Measurements from ENCODE around the gene NCOA3. TPM values are rescaled to one million over a fixed set of nuclear protein-coding genes. Genes with fewer than 3 reads are reported as not detected.

Gene NCOA3
- total RNA-seq, 1 experiment from 2014 or later: 60.3 TPM

DNA sequence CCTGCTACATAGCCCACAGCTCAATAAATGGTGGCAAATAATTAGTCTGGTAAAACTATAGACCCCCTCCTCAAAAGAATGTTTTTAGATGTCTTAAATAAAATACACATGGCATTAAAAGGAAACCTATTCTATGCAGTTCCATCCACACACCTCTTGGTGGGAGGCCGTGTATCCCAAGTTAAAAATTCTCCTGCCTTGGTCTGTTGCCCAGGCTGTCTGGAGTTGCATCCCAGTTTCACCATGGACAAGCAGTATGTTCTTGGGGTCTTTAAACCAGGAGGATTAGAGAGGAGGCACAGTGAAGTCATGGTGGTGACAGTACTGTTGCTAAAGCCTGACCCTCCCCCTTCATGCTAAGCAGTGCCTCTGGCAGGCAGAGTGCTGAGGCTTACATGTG lies 188.0 kb downstream of the NCOA3 start:
- intact Hi-C loops (cut with micrococcal nuclease; ENCODE audit: unreplicated experiment): no loop called here
- Mint-ChIP-seq H3K27me3 (ENCODE audit: unreplicated experiment) (no peaks in the 10 kb centered on the region), H3K4me1 (ENCODE audit: low read depth, unreplicated experiment) (no peaks in the 10 kb centered on the region), H3K36me3 (ENCODE audit: insufficient read depth, unreplicated experiment) (no peaks in the 10 kb centered on the region), H3K27ac (ENCODE audit: unreplicated experiment) (no peak overlapping the region), H3K4me3 (ENCODE audit: low read depth, unreplicated experiment) (no peak overlapping the region), H3K9me3 (ENCODE audit: low read depth, unreplicated experiment) (no peaks in the 10 kb centered on the region)
- DNase-seq: no peak
- TF ChIP-seq, protein P1, sequence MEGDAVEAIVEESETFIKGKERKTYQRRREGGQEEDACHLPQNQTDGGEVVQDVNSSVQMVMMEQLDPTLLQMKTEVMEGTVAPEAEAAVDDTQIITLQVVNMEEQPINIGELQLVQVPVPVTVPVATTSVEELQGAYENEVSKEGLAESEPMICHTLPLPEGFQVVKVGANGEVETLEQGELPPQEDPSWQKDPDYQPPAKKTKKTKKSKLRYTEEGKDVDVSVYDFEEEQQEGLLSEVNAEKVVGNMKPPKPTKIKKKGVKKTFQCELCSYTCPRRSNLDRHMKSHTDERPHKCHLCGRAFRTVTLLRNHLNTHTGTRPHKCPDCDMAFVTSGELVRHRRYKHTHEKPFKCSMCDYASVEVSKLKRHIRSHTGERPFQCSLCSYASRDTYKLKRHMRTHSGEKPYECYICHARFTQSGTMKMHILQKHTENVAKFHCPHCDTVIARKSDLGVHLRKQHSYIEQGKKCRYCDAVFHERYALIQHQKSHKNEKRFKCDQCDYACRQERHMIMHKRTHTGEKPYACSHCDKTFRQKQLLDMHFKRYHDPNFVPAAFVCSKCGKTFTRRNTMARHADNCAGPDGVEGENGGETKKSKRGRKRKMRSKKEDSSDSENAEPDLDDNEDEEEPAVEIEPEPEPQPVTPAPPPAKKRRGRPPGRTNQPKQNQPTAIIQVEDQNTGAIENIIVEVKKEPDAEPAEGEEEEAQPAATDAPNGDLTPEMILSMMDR (IDR thresholded peaks at IDR 0.05; ENCODE audit: unreplicated experiment): no peak
- BruUV-seq (replicated peaks): no TSS peak
- CTCF ChIA-PET: no interaction called here

DNA sequence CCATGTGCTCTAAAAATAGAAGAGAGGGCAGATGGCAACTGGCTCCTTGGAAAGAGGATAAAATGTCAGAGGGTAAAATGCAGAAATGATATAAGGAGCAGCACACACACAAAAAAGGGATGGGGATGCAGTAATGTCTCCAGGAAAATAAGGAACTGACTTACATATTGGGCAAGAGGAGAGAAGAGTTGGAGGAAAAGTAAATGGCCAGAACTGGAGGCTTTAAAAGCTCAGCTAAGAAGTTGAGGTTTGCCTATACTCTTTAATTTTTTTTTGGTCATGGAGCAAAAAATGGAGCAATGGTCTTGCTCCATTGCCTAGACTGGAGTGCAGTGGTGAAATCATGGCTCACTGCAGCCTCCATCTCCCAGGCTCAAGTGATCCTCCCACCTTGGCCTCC lies 189.9 kb downstream of the NCOA3 start:
- BruUV-seq (replicated peaks): no TSS peak
- intact Hi-C loops (cut with micrococcal nuclease; ENCODE audit: unreplicated experiment): no loop called here
- no peak for DNase-seq
- H3K27me3 Mint-ChIP-seq (ENCODE audit: unreplicated experiment): no peaks in the 10 kb centered on the region
- no peaks in the 10 kb centered on the region for H3K36me3 Mint-ChIP-seq (ENCODE audit: insufficient read depth, unreplicated experiment)
- CTCF ChIA-PET: interaction anchor here (0.5 kb wide), 1 partner anchor 12 kb away, joined by 3 read pairs; no protein-coding TSS in a partner anchor
- no peak overlapping the region for H3K27ac Mint-ChIP-seq (ENCODE audit: unreplicated experiment)
- H3K4me3 Mint-ChIP-seq (ENCODE audit: low read depth, unreplicated experiment): no peak overlapping the region
- no peaks in the 10 kb centered on the region for H3K9me3 Mint-ChIP-seq (ENCODE audit: low read depth, unreplicated experiment)
- TF ChIP-seq, protein P1 (IDR thresholded peaks at IDR 0.05; ENCODE audit: unreplicated experiment): no peak
- no peaks in the 10 kb centered on the region for H3K4me1 Mint-ChIP-seq (ENCODE audit: low read depth, unreplicated experiment)

DNA sequence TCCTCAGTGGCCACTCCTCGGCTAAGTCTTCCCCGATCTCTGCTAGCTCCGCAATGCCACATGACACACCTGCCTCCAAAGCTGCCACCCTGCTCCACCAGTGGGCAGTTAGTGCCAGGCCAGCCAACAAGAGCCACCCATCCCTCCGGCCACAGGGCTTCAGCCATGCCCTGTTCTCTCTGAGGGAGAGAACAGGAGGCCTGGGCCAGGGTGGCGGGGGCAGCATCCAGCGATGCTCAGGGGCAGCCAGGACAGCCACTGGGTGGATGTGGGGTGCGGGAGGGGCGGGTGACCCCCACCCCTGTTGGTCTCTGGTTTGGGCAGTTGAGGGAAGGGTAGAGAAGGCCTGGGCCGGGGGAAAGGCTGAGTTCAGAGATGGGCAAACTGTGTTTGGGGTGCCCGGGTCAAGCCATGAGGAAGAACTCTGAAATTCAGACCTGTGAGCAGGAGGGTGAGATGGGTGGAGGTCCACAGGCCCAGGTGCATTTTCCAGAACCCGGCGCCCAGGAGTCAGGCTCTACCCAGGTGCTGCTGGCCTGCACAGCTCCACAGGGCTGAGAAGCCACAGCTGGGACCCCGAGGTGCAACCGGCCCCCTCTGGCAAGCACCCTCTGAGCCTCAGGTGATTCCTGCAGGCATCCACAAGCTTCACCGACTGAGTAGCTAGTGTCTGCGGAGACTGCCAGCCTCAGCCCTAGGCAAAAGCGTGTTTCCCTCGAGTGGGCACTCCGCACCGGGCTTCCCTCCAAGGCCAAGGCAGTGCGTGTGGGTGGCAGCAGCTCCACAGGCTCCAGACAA lies 192.5 kb downstream of the NCOA3 start:
- no peaks in the 10 kb centered on the region for H3K27me3 Mint-ChIP-seq (ENCODE audit: unreplicated experiment)
- no peak overlapping the region for H3K27ac Mint-ChIP-seq (ENCODE audit: unreplicated experiment)
- H3K36me3 Mint-ChIP-seq (ENCODE audit: insufficient read depth, unreplicated experiment): no peaks in the 10 kb centered on the region
- BruUV-seq (replicated peaks): no TSS peak
- no peaks in the 10 kb centered on the region for H3K9me3 Mint-ChIP-seq (ENCODE audit: low read depth, unreplicated experiment)
- TF ChIP-seq, protein P1 (IDR thresholded peaks at IDR 0.05; ENCODE audit: unreplicated experiment): no peak
- CTCF ChIA-PET: interaction anchor here (0.6 kb wide), 1 partner anchor 929 kb away, joined by 5 read pairs; no protein-coding TSS in a partner anchor
- no peak overlapping the region for H3K4me3 Mint-ChIP-seq (ENCODE audit: low read depth, unreplicated experiment)
- no peak for DNase-seq
- H3K4me1 Mint-ChIP-seq (ENCODE audit: low read depth, unreplicated experiment): no peaks in the 10 kb centered on the region
- intact Hi-C loops (cut with micrococcal nuclease; ENCODE audit: unreplicated experiment): no loop called here

DNA sequence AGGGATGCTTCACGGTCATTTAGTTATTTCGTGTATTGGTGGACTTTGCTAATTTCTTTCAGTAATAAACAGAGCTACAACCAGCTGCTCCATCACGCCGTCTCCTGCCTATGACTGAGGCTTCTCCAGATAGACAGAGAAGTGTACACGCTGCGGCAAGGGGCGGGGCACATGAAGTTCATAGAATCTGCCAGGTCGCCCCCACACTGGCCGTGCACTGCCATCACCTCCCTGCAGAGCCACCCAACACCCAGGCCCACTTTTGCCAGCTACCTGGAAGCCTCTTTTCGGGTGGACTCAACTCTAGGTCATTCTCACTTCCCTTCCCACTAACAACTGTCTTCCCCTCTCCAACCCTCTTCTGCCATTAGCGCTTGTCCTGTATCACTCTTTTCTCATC lies 195.2 kb downstream of the NCOA3 start:
- Mint-ChIP-seq H3K27me3 (ENCODE audit: unreplicated experiment) (no peaks in the 10 kb centered on the region), H3K4me3 (ENCODE audit: low read depth, unreplicated experiment) (no peak overlapping the region), H3K27ac (ENCODE audit: unreplicated experiment) (no peak overlapping the region), H3K36me3 (ENCODE audit: insufficient read depth, unreplicated experiment) (no peaks in the 10 kb centered on the region), H3K9me3 (ENCODE audit: low read depth, unreplicated experiment) (no peaks in the 10 kb centered on the region), H3K4me1 (ENCODE audit: low read depth, unreplicated experiment) (no peaks in the 10 kb centered on the region)
- intact Hi-C loops (cut with micrococcal nuclease; ENCODE audit: unreplicated experiment): no loop called here
- TF ChIP-seq, protein P1 (IDR thresholded peaks at IDR 0.05; ENCODE audit: unreplicated experiment): no peak
- CTCF ChIA-PET: interaction anchor here (1.2 kb wide), 1 partner anchor 21 kb away, joined by 4 read pairs; no protein-coding TSS in a partner anchor
- no TSS peak for BruUV-seq (replicated peaks)
- DNase-seq: no peak
